ENCODE measurements around the gene LRSAM1.
"Not testable (repeated sequence)": the region's sequence is repeated elsewhere in the genome, so short reads cannot be mapped to it uniquely, and the experiment has no call there.

LRSAM1 gene

DNA sequence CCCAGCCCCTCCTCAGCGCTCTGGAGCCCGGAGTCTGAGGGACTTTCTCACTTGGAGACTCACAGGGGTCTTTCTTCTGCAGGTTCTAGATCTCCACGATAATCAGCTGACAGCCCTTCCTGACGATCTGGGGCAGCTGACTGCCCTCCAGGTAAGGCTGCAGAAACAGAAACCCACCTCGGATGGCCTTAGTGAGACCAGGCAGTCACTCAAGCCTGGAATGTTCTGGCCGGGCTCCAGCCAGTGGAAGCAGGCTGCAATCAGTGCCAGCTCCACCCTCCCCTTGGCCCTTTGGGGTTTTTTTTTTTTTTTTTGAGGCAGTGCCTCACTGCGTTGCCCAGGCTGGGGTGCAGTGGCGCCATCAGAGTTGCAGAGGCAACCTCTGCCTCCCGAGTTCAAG lies 7.6 kb downstream of the LRSAM1 start:
- DNase-seq (ENCODE audit: low spot score), result no peak

DNA sequence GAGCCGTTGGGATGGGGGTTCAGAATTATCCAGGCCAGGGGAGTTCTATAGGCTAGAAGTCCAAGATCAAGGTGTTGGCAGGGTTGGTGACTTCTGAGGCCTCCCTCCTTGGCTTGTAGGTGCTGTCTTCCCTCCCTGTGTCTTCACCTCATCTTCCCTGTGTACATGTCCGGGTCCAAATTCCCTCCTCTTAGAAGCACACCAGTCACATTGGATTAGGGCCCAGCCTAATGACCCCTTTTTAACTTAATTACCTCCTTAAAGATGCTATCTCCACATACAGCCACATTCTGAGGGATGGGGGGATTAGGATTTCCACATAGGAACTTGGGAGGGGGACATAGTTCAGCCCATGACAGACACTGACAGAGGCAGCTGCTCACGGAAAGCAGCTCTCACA lies 12.1 kb downstream of the LRSAM1 start:
- no peak for DNase-seq (ENCODE audit: low spot score)

DNA sequence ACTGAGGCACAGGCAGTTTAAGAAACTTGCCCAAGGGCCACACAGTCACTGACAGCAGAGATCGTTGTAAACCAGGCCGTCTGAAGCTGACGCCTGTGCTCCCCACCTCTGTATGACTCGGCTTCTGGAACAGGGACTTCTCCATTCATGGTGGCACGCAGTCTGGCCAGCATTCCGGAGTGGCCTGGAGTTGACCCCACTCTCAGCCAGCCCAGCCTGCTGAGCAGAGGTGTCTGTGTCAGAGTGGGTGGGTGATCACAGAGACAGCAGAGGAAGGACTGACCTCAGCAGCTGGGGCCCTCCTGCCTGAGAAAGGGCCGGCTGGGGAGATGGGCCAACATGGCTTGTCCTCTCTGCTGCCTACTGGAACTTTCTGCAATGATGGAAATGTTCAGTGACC lies 12.6 kb downstream of the LRSAM1 start:
- DNase-seq (ENCODE audit: low spot score), result peak; percentile 27

DNA sequence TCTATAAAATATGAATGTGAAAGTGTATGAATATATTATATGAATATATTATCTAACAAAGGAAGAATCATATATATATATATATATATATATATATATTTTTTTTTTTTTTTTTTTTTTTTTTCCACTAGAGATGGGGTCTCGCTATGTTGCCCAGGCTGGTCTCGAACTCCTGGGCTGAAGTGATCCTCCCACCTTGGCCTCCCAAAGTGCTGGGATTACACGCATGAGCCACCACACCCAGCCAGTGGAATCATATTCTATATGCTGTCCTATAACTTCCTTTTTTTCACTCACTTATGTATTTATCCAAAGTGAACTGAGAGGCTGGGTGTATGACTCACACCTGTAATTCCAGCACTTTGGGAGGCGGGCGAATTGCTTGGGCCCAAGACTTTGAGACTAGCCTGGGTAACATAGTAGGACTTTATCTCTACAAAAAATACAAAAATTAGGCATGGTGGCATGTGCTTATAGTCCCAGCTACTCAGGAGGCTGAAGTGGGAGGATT lies 15.2 kb downstream of the LRSAM1 start:
- DNase-seq (ENCODE audit: low spot score), result not testable (repeated sequence)

DNA sequence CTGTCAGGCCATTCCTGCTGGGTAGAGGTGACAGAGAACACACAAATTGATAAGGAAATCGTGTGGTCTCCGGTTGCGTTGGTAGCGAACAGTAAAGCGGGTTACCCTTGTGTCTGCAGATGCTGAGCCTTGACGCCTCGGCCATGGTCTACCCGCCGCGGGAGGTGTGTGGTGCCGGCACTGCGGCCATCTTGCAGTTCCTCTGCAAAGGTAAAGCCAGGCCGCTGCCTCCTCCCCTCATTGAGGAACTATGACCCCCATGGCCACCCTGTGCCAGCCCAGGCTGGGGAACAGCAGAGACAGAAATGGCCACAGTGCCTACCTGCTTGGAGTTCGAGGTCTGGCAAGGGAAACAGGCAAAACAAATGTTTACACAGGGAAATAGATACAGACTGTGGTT lies 16.3 kb downstream of the LRSAM1 start:
- DNase-seq (ENCODE audit: low spot score), result no peak

DNA sequence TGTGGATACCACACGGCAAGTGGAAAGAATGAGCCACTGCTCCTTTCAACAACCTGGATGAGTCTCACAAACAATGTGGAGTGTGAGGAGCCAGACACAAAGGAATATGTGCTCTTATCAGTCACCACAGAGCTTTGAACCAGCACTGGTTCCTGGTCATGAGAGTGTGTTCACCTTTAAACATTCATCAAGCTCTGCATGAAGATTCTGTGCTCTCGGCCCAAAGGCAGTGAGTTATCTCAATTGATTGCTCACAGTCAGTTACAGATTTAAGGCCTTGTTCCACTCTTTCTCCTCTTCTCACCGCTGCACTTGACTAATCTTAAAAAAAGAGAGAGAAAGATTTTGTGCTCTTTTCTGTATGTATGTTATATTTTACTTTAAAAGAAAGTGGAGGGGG lies 19.4 kb downstream of the LRSAM1 start:
- DNase-seq (ENCODE audit: low spot score), result no peak

DNA sequence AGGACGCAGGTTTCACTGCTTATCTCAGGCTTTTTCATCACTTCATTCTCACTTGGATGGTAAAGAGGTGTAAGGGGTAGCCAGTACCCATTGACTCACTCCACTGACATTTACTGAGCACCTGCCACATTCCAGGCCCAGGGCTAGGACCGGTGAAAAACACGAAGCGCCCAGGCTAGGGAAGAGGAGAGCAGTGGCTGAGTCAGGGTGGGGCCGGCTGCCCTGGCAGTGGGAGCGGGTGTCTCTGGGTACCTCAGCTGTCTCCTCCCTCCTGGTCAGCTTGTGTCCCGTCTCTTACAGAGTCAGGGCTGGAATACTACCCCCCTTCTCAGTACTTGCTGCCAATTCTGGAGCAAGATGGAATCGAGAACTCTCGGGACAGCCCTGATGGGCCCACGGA lies 22.2 kb downstream of the LRSAM1 start:
- no peak for DNase-seq (ENCODE audit: low spot score)

DNA sequence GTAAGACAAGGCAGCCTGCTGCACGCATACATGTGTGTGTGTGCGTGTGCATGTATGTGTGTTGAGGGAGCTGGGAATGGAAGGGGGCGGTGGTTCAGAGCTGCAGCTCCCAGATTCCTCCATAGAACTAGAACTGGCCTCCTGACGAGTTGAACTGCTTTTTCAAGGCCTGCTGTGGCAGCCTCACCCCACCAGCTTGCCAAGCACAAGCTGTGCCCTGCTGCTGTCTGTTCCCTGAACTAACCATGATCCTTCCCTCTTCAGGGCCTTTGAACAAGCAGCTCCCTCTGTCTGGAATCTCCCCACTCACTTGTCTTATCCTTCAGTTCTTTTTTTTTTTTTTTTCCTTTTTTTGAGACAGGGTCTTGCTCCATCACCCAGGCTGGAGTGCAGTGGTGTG lies 22.6 kb downstream of the LRSAM1 start:
- DNase-seq (ENCODE audit: low spot score), result no peak

DNA sequence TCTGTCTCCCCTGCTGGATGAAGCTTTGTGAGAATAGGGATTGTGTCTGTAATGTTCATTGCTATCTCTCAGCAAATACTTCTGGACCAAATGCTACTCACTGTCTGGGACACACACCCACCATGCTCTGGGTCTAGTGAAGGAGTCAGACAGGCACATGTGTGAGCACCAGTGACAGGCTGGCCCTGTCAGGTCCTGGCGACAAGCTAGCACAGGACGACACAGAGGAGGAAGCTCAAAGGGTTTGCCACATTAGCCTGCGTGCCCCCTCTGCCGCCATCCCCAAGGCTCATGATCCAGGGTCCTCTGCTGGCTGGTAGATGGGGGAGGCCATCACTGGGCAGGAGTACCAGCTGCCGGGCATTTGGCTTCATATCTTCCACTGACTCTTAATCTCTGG lies 23.3 kb downstream of the LRSAM1 start:
- no peak for DNase-seq (ENCODE audit: low spot score)

DNA sequence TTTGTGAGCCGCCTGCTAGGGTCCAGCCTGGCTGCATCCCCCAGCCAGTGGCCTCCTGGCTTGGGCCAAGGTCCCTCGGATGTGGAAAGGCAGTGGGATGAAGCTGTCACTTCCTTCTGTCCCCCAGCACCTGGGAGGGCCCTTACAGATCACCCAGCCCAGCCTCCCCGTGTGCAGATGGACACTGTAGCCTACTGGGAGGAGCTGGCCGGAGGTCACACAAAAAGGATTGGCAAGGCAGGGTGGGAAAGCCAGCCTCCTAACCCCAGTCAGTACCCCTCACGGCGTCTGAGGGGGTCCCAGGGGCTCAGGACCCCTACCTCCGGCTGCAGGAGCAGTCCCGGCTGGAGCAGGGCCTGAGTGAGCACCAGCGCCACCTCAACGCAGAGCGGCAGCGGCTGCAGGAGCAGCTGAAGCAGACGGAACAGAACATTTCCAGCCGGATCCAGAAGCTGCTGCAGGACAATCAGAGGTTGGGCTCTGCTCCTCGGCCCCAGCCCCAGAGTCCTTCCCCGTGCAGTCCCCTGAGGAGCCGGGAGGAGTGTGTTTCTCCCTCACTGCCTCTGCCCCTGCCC lies 28.3 kb downstream of the LRSAM1 start:
- no peak for DNase-seq (ENCODE audit: low spot score)

DNA sequence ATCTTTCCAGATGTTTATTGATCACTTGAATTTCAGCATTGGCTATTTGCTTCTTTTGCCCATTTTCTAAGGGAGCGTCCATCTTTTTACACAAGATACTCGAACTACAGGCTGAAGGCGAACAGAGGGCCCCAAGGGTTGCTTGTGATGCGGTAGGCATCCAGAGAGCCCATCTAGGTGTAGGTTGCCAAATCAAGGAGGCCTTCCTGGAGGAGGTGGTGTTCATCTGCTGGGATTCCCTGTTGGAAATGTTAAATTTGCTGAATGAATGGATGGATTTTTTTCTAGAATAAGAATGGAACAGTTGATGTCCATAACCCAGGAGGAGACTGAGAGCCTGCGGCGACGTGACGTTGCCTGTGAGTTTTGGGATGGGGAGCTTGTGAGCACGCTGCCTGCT lies 31.4 kb downstream of the LRSAM1 start:
- DNase-seq (ENCODE audit: low spot score), result no peak

DNA sequence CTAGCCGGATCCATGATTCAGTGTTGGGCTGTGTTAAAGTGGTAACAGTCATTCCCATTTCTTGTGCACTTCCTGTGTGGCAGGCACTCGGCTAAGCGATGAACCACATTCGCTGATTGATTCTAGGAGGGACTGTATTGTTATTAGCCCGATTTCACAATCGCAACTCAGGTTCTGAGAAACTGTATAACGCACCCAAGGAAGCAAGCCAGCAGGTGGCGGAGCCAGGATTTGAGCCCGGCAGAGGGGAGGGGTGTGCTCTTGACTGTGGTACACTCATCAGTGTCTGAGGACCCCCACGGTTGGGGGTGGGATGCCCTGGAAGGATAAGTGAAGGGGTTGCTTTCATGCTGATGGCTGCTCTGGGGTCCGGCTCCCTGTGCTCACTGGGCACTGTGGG lies 34.7 kb downstream of the LRSAM1 start:
- no peak for DNase-seq (ENCODE audit: low spot score)

DNA sequence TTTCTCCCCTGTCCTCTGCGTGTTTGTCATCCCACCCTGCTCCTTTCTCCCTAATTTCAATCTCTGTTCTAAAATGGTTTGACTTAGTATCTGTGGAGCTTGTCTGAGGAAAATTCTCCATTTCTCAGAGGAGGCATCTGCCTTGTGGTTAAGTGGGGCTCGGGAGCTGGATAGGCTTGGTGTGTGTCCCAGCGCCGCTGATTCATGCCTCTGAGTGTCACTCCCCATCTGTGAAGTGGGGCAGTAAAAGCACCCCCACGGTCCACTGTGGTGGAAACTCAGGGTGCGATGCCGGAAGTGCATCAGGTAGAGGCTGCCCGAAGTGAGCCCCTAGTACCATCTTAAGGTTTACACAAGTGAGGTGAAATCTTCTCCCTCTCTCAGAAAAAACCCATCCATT lies 37.6 kb downstream of the LRSAM1 start:
- no peak for DNase-seq (ENCODE audit: low spot score)

DNA sequence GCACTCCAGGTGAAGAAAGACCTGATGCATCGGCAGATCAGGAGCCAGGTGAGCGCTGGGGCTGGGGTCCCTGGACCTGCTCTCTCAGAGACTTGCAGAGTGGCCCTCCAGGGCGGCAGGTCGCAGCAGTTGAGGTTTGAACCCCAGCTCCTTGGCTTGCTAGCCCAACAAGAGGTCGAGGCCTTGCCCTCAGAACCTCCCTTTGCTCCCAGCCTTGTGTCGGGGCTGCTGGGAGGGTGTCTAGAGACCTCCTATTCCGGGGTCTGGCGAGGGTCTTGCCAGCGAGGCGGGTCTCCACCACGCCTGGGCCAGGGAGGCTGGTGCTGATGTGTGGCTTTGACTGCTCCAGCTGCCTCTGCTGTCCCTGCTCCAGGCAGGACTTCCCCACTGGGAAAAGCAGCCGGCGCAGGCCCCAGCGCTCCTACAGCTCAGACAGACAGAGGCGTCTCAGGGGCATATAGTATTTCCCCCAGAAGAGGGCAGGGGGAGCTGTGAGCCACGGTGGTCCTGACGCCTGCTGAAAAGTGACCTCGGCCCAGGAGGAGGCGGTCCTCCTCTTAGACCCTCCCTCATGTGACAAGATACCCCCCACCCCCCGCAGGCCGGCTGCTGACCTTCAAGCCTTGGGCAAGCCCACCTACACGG lies 38.3 kb downstream of the LRSAM1 start:
- no peak for DNase-seq (ENCODE audit: low spot score)

DNA sequence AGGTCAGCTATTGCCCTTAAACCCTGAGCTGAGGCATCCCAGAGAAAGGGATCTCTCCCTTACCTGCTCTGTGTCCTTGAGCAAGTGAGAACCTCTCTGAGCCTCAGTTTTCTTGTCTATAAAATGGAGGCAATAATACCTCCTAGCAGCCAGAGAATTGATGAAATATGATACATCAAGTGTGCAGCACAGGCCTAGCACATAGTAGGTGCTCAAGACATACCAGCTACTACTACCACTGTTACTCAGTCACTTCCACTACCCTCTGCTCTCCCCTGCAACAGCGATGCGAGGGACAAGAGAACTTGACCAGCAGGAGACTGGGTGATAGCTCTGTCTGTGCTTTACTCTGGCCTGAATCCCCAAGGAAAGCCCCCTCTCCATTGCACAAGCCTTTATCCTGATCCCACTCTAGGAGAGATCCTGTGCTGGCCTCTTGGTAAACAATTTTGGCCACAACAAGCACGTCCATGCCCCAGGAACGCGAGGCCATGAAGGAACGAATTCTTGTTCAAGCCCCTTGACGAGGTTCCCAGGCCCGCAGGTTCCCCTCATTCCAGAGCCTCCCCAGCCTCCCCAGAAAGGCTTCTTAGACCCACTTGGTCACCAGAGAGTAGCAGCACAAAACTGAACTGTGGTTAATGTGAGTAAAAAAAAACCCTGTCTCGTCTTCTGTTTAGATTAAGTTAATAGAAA lies 39.4 kb downstream of the LRSAM1 start:
- no peak for DNase-seq (ENCODE audit: low spot score)

DNA sequence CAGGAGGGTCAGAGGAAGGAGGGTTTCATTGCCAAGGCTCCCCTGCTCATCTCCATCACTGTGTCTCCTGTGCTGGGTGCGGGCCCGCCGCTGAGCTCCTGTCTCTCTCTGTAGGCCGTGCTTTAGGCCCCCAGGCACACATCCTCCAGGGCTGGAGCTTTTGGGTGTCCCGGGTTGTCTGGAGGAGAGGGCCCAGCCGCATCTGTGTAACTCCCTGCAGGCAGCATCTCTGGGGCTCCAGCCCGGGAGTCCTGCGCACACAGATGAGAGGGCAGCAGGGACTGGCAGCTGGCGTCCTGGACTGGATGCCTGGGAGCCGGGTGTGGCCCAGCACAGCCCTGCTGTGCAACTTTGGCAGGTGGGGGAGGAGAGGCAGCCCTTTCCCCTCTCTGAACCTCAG lies 40.2 kb downstream of the LRSAM1 start:
- DNase-seq (ENCODE audit: low spot score), result no peak

DNA sequence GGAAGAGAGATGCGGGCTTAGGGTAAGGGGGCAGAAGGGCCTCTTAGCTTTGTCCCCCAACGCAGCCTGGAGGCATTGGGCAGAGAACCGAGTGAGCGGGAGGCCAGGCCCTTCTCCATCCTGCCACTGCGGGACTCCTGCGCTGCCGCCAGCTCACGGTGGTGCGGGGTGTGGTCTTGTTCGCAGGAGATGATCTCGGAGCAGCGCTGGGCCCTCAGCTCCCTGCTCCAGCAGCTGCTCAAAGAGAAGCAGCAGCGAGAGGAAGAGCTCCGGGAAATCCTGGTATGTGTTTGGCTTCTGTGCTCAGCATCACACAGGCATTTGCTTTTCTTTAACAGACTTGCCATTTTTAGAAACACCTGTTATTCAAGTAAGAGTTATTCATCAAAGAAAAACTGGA lies 41.3 kb downstream of the LRSAM1 start:
- no peak for DNase-seq (ENCODE audit: low spot score)

DNA sequence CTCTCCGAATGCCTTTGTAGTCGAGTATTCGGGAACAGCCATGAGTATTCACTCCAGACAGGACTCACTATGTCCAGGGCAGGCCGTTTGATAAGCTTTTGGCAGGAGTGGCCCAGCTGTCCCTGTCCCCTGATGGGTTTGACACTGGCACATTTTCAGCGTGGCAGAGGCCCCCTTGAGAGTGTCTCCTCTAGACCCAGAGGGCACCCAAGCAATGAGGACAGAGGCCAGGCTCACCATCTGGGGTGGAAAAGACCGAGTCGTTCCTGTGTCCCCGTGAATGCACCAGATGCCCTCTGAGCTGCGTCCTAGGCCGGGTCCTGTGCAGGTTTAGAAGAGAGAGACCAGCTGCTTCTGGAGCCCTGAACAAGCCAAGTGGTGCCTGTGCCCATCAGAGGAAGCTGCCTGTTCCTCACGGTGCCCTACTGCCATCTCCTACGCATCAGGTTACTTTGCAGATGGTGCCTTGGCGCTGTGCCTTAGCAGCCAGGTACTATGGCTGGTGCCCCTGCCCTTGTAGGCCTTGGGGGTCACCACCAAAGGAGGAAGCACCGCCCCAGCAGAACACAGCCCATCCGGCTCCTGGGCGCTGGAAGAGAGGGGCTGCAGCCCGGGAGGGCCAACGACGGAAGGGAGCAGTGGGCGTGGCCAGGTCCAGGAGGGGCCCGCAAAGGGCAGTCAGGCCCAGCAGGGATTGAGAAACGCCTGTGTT lies 42.4 kb downstream of the LRSAM1 start:
- DNase-seq (ENCODE audit: low spot score), result no peak

DNA sequence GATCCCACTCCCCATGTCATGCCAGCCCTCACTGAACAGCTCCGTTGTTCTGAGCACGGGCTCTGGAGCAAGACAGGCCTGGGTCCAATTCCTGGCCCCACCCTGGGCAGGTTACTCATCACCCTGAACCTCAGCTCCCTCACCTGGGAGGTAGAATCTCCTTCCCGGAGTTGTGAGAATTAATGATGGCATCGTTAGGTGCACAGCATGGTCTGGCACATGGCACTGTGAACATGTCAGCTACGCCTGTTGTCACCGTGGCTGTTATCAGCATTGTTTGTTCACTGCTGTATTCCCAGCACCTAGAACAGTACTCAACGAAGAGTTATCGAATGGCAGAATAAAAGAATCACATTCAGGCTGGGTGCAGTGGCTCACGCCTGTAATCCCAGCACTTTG lies 43.0 kb downstream of the LRSAM1 start:
- DNase-seq (ENCODE audit: low spot score), result no peak

DNA sequence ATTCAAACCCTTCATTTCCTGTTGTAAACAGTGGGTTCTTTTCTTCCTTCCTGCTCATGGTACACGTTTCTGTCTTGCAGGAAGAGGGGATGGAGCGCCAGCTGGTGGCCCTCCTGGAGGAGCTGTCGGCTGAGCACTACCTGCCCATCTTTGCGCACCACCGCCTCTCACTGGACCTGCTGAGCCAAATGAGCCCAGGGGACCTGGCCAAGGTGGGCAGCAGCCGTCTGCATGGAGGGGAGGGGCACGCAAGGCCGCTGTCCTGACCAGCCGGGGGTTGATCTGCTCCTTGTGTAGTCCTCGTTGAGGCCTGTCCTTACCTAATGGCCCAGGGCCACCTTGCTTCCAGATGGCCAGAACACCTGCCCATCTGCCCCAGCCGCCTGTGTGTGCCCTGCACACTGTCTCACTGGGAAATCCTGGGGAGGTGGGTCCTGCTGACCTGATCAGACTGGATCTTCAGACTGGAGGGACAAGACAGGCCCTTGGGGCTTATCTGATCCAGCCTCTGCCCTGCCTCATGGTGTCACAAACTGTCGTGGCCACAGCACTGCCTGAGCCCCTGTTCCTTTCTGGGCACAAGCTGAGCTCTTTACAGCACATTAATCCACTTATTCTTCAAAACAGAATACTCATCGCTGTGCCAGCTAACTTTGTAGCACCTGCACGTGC lies 44.7 kb downstream of the LRSAM1 start:
- DNase-seq (ENCODE audit: low spot score), result no peak

DNA sequence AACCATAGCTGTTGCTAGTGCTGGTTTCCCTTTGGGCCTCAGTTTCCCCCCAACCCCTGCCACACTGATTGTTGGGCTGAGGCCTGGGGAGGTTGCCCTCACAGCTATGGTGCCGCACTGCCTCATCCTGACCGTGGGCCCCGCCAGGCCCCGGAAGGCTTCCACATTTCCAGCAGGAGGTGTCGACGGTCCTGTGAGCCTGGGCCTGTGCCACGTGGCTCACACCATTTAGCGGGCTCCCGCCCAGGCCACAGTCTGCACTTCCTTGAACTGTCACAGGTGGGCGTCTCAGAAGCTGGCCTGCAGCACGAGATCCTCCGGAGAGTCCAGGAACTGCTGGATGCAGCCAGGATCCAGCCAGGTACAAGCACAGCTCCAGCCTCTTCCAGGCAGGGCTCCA lies 45.7 kb downstream of the LRSAM1 start:
- DNase-seq (ENCODE audit: low spot score), result no peak

DNA sequence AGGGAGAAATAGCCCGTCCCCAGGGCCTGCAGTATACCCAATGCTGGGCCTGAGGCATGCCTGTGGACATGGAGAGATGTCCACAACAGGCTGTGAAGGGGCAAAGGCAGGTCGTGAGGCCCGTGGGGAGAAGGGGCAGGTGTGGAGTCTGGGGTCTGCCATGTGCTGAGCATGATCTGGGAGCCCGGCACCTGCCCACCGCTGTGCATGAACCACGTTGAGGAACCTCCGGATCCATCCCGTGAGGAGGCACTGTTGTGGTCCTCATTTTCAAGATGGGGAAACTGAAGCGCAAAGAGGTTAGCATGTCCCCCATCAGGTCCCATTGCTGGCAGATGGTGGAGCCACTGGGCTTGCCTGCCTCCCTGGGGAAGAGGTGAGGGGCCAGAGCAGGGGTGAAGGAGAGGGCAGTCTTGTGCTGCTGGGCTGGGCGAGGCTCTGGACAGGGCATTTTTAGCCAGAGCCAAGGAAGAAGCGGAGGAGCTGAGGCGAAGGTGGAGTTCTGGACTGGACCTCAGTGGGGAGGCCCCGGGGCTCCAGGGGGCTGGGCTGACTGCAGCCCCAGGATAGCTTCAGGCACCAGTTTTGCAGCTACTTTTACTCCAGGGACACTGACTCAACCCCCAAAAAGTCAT lies 46.5 kb downstream of the LRSAM1 start:
- no peak for DNase-seq (ENCODE audit: low spot score)
